Tibial artery (tissue), 4 donors: ENCODE data around the gene UBE2N.

Experiments used
- DNase-seq, 2 donors: peaks; one replicate each; pipeline ENCODE4 v3.0.0-alpha.2; 2019
- H3K27ac ChIP-seq, 2 donors: fragments of 200-600 bp; sonication (generic) in 1 of 2; 1 replicate in 1 of 2; 2 replicates in 1 of 2; pipeline ENCODE4 v1.5.1; 2018 to 2019; ENCODE audit warnings: mild to moderate bottlenecking in 1 of 2
- H3K27me3 ChIP-seq, 2 donors: fragments of 200-600 bp; sonication (generic) in 1 of 2; one replicate each; pipeline versions ENCODE4 v1.5.1 to v1.6.0; 2016 to 2019
- H3K36me3 ChIP-seq, 3 donors: fragments of 200-600 bp; sonication (generic) in 2 of 3; one replicate each; pipeline ENCODE4 v1.5.1; 2016 to 2019; ENCODE audit warnings: mild to moderate bottlenecking in 2 of 3
- H3K4me1 ChIP-seq, 4 donors: fragments of 200-600 bp; sonication (generic) in 2 of 4; 1 replicate in 3 of 4; 2 replicates in 1 of 4; pipeline ENCODE4 v1.5.1; 2016 to 2019
- H3K4me3 ChIP-seq, 2 donors: fragments of 200-600 bp; sonication (generic) in 1 of 2; 1 replicate in 1 of 2; 2 replicates in 1 of 2; pipeline ENCODE4 v1.5.1; 2018 to 2019; ENCODE audit warnings: mild to moderate bottlenecking in 2 of 2
- H3K9me3 ChIP-seq, 3 donors: fragments of 200-600 bp; sonication (generic) in 1 of 3; one replicate each; pipeline ENCODE4 v1.5.1; 2016 to 2019
- CTCF ChIP-seq, 2 experiments: fragments of 200-600 bp in 1 of 2; fragments of 450-650 bp in 1 of 2; IDR thresholded peaks; one replicate each; pipeline ENCODE4 v1.5.1; 2017 to 2019; ENCODE audit warnings: antibody characterized with exemption in 2 of 2, mild to moderate bottlenecking in 1 of 2, moderate library complexity in 1 of 2
- intact Hi-C: fragments of 100-400 bp; cut with DNase I; formaldehyde crosslinking; loops from one replicate; pipeline ENCODE4 v1.15.0; 2023; ENCODE audit warnings: low total_unique reads

UBE2N gene

GRCh38 chr12:93441617-93442410 is at the start of gene UBE2N:
Gene UBE2N (minus strand): TSS chr12:93441947. CDS start chr12:93441884, 63 bp downstream.
- Histone ChIP-seq H3K4me3 (peak within 1 kb of the TSS; percentile 95 to 100), H3K9me3 (no peaks in the 10 kb centered on the region), H3K27me3 (no peaks in the 10 kb centered on the region), H3K27ac (peak within 1 kb of the TSS; percentile 98), H3K36me3 (no peaks in the 10 kb centered on the region), H3K4me1 (peaks cover 0 to 42% (median 24%) of the 10 kb centered on the region in 4 donors)
- peak in 1 of 2 experiments; percentile 7 for TF ChIP-seq CTCF (IDR thresholded peaks at IDR 0.05)
- intact Hi-C loops = no loop called here
- DNase-seq = peak; percentile 92 to 97

- no peak overlapping the region for H3K4me3 ChIP-seq
- no peaks in the 10 kb centered on the region for H3K4me1 ChIP-seq
- H3K27ac ChIP-seq = no peak overlapping the region
- no peak for TF ChIP-seq CTCF (IDR thresholded peaks at IDR 0.05)
- no peaks in the 10 kb centered on the region for H3K9me3 ChIP-seq
- H3K27me3 ChIP-seq = no peaks in the 10 kb centered on the region
- intact Hi-C loops = no loop called here
- peaks cover 53 to 84% (median 56%) of the 10 kb centered on the region in 3 donors for H3K36me3 ChIP-seq
- no peak for DNase-seq
Observed at GRCh38 chr12:93484315-93484981, 42.7 kb upstream of the UBE2N start.

- no peaks in the 10 kb centered on the region for H3K4me1 ChIP-seq
- DNase-seq = no peak
- no peaks in the 10 kb centered on the region for H3K9me3 ChIP-seq
- peaks cover 47 to 77% (median 50%) of the 10 kb centered on the region in 3 donors for H3K36me3 ChIP-seq
- H3K4me3 ChIP-seq = no peak overlapping the region
- no peaks in the 10 kb centered on the region for H3K27me3 ChIP-seq
- intact Hi-C loops = no loop called here
- TF ChIP-seq CTCF (IDR thresholded peaks at IDR 0.05) = no peak
- H3K27ac ChIP-seq = no peak overlapping the region
Observed at GRCh38 chr12:93483151-93483807, 41.5 kb upstream of the UBE2N start.

- H3K36me3 ChIP-seq = peaks cover 48 to 77% (median 51%) of the 10 kb centered on the region in 3 donors
- no peaks in the 10 kb centered on the region for H3K4me1 ChIP-seq
- no peak overlapping the region for H3K27ac ChIP-seq
- H3K4me3 ChIP-seq = no peak overlapping the region
- DNase-seq = no peak
- TF ChIP-seq CTCF (IDR thresholded peaks at IDR 0.05) = no peak
- H3K9me3 ChIP-seq = no peaks in the 10 kb centered on the region
- H3K27me3 ChIP-seq = no peaks in the 10 kb centered on the region
- intact Hi-C loops = no loop called here
Observed at GRCh38 chr12:93482721-93483120, 41.0 kb upstream of the UBE2N start.

GRCh38 chr12:93476555-93476954 is 34.8 kb upstream of the UBE2N start:
- DNase-seq = no peak
- H3K9me3 ChIP-seq = no peaks in the 10 kb centered on the region
- no peaks in the 10 kb centered on the region for H3K4me1 ChIP-seq
- no peak overlapping the region for H3K4me3 ChIP-seq
- no peak for TF ChIP-seq CTCF (IDR thresholded peaks at IDR 0.05)
- H3K27ac ChIP-seq = no peak overlapping the region
- intact Hi-C loops = no loop called here
- peaks cover 32 to 52% (median 42%) of the 10 kb centered on the region in 3 donors for H3K36me3 ChIP-seq
- no peaks in the 10 kb centered on the region for H3K27me3 ChIP-seq
